ENCODE measurements around the gene ANXA8.
"Not testable (repeated sequence)": the region's sequence is repeated elsewhere in the genome, so short reads cannot be mapped to it uniquely, and the experiment has no call there.

- not testable (repeated sequence) for TF ChIP-seq CTCF, POLR2A (IDR thresholded peaks at IDR 0.05)
Measured at GRCh38 chr10:47468731-47469528, 15.0 kb downstream of the ANXA8 start.

Data from Peyer's patch (tissue), 4 donors.